OCI-LY7 (cell line): Measurements from ENCODE around the gene FAM83D. TPM values are rescaled to one million over a fixed set of nuclear protein-coding genes. Genes with fewer than 3 reads are reported as not detected.

Source experiments
- BruUV-seq: library from RNA; stranded (reverse); fragments of 400-500 nt; replicated peaks from 2 replicates; lab custom pipeline; 2021; lab: Mats Ljungman, UMichigan
- CTCF ChIA-PET: fragments of 300-600 bp; sonication (Branson Sonifier 250); formaldehyde crosslinking; loops from one replicate; lab custom pipeline; 2022; ENCODE audit warnings: antibody characterized with exemption; ENCODE audit not compliant: unreplicated experiment; lab: Charles Lee
- POLR2A ChIA-PET: fragments of 300-600 bp; sonication (Branson Sonifier 250); formaldehyde crosslinking; loops from one replicate; lab custom pipeline; 2022; ENCODE audit warnings: antibody characterized with exemption; lab: Charles Lee
- DNase-seq: peaks from one replicate; pipeline ENCODE4 v3.0.0-alpha.2; 2015; ENCODE audit warnings: low spot score
- H2AFZ ChIP-seq: fragments of 200-600 bp; sonication (generic), shearing (Covaris generic); 2 replicates; pipeline ENCODE4 v1.6.1; 2014; ENCODE audit warnings: mild to moderate bottlenecking, antibody characterized with exemption, low read length, moderate library complexity
- H3K27ac ChIP-seq: fragments of 200-600 bp; sonication (generic); 2 replicates; pipeline ENCODE4 v1.5.1; 2014; ENCODE audit warnings: mixed run types, low read depth, mild to moderate bottlenecking, moderate library complexity, low read length, inconsistent platforms; ENCODE audit not compliant: poor library complexity, severe bottlenecking
- H3K36me3 ChIP-seq: fragments of 200-600 bp; sonication (generic); 2 replicates; pipeline ENCODE4 v1.6.1; 2014; ENCODE audit warnings: mild to moderate bottlenecking, antibody characterized with exemption, low read length, moderate library complexity, mixed read lengths; ENCODE audit not compliant: insufficient read depth
- H3K4me1 ChIP-seq: fragments of 200-600 bp; sonication (generic); 2 replicates; pipeline ENCODE4 v1.5.1; 2014; ENCODE audit warnings: mild to moderate bottlenecking, low read length; ENCODE audit not compliant: insufficient read depth, poor library complexity, severe bottlenecking
- H3K4me2 ChIP-seq: fragments of 200-600 bp; sonication (generic); 2 replicates; pipeline ENCODE4 v1.6.1; 2014; ENCODE audit warnings: mild to moderate bottlenecking, low read length
- H3K4me3 ChIP-seq: fragments of 200-600 bp; sonication (generic); 2 replicates; pipeline ENCODE4 v1.5.1; 2014; ENCODE audit warnings: mild to moderate bottlenecking, low read depth, low read length; ENCODE audit not compliant: poor library complexity, severe bottlenecking
- H3K79me2 ChIP-seq: fragments of 200-600 bp; sonication (generic); 2 replicates; pipeline ENCODE4 v1.6.1; 2016; ENCODE audit warnings: low read depth, mild to moderate bottlenecking, low read length, moderate library complexity, mixed read lengths; ENCODE audit not compliant: insufficient read depth
- H3K9me2 ChIP-seq: fragments of 200-600 bp; sonication (generic); 2 replicates; pipeline ENCODE4 v1.6.1; 2016; ENCODE audit warnings: mild to moderate bottlenecking, low read length, mixed read lengths; ENCODE audit not compliant: insufficient read depth
- H3K9me3 ChIP-seq: fragments of 200-600 bp; sonication (generic); 2 replicates; pipeline ENCODE4 v1.6.1; 2014; ENCODE audit warnings: mild to moderate bottlenecking, mixed run types, low read length, mixed read lengths
- H4K20me1 ChIP-seq: fragments of 200-600 bp; sonication (generic); 2 replicates; pipeline ENCODE4 v1.6.1; 2014; ENCODE audit warnings: mild to moderate bottlenecking, antibody characterized with exemption, low read length, moderate library complexity, mixed read lengths; ENCODE audit not compliant: insufficient read depth
- CTCF ChIP-seq: fragments of 200-600 bp; sonication (generic); conservative IDR thresholded peaks from 2 replicates; pipeline ENCODE4 v1.5.1; 2014; ENCODE audit warnings: mild to moderate bottlenecking, antibody characterized with exemption, low read length, moderate library complexity, mixed read lengths
- EZH2phosphoT487 ChIP-seq: fragments of 200-600 bp; sonication (generic); IDR thresholded peaks from 2 replicates; pipeline ENCODE4 v1.6.1; 2018; ENCODE audit warnings: low read depth, borderline replicate concordance, mild to moderate bottlenecking, mixed run types, antibody characterized with exemption, low read length, moderate library complexity, mixed read lengths
- intact Hi-C: fragments of 100-400 bp; cut with micrococcal nuclease; formaldehyde crosslinking; loops from one replicate; pipeline ENCODE4 v1.10.0; 2022; ENCODE audit not compliant: unreplicated experiment
- total RNA-seq, 2 experiments: library from RNA; depleted of rRNA in 1 of 2; stranded (reverse); fragments of >200 nt in 1 of 2; shearing (Covaris generic) in 1 of 2; gene quantifications; 2 replicates each; pipeline ENCODE4 v1.2.3, GENCODE V29; 2014 to 2022

FAM83D gene
- total RNA-seq, 2 experiments from 2014 or later, result 32.6 to 48.2 TPM

GRCh38 chr20:38881806-38882440, 44.3 kb upstream of the FAM83D start:
- intact Hi-C loops, result loop anchor here (1.0 kb wide), 1 partner anchor 10 kb away; no protein-coding TSS in a partner anchor
- ChIA-PET CTCF (interaction anchor here (0.6 to 3.4 kb wide), 5 partner anchors 9 to 77 kb away, joined by 3 to 34 read pairs (median 4); no protein-coding TSS in a partner anchor), POLR2A (interaction anchor here (1.2 to 7.5 kb wide), 8 partner anchors 9 to 76 kb away, joined by 3 to 85 read pairs (median 12); partner anchors contain the start of gene PPP1R16B)
- Histone ChIP-seq H3K36me3 (no peaks in the 10 kb centered on the region), H3K4me3 (peak overlapping the region; percentile 21), H3K9me2 (no peaks in the 10 kb centered on the region), H3K27ac (peak overlapping the region; percentile 97), H3K4me2 (peak overlapping the region; percentile 70), H3K79me2 (peaks cover 70% of the 10 kb centered on the region), H3K4me1 (peaks cover 94% of the 10 kb centered on the region), H2AFZ (no peak overlapping the region), H4K20me1 (no peaks in the 10 kb centered on the region), H3K9me3 (no peaks in the 10 kb centered on the region)
- BruUV-seq, result no TSS peak
- no peak for TF ChIP-seq CTCF
- no peak for TF ChIP-seq EZH2phosphoT487
- no peak for DNase-seq

- no peaks in the 10 kb centered on the region for H3K9me2 ChIP-seq
- H3K4me3 ChIP-seq, result peak overlapping the region; percentile 36
- peaks cover 88% of the 10 kb centered on the region for H3K4me1 ChIP-seq
- TF ChIP-seq CTCF, result no peak
- TF ChIP-seq EZH2phosphoT487, result no peak
- H4K20me1 ChIP-seq, result no peaks in the 10 kb centered on the region
- DNase-seq, result no peak
- peaks cover 67% of the 10 kb centered on the region for H3K79me2 ChIP-seq
- no peaks in the 10 kb centered on the region for H3K9me3 ChIP-seq
- no peaks in the 10 kb centered on the region for H3K36me3 ChIP-seq
- ChIA-PET POLR2A (interaction anchor here (0.7 to 7.5 kb wide), 9 partner anchors 9 to 76 kb away, joined by 3 to 85 read pairs (median 9); partner anchors contain the start of gene PPP1R16B), CTCF (interaction anchor here (0.7 to 3.4 kb wide), 3 partner anchors 9 to 12 kb away, joined by 3 to 34 read pairs (median 8); no protein-coding TSS in a partner anchor)
- peak overlapping the region; percentile 97 for H3K27ac ChIP-seq
- intact Hi-C loops, result no loop called here
- H2AFZ ChIP-seq, result no peak overlapping the region
- peak overlapping the region; percentile 70 for H3K4me2 ChIP-seq
- no TSS peak for BruUV-seq
These were observed 43.6 kb upstream of the FAM83D start for GRCh38 chr20:38882600-38882999.
